ENCODE results near the gene AFAP1L2. TPM values are rescaled to one million over a fixed set of nuclear protein-coding genes. Genes with fewer than 3 reads are reported as not detected.

Gene AFAP1L2
- total RNA-seq, 1 experiment from 2014 or later, result 17.1 TPM

DNA sequence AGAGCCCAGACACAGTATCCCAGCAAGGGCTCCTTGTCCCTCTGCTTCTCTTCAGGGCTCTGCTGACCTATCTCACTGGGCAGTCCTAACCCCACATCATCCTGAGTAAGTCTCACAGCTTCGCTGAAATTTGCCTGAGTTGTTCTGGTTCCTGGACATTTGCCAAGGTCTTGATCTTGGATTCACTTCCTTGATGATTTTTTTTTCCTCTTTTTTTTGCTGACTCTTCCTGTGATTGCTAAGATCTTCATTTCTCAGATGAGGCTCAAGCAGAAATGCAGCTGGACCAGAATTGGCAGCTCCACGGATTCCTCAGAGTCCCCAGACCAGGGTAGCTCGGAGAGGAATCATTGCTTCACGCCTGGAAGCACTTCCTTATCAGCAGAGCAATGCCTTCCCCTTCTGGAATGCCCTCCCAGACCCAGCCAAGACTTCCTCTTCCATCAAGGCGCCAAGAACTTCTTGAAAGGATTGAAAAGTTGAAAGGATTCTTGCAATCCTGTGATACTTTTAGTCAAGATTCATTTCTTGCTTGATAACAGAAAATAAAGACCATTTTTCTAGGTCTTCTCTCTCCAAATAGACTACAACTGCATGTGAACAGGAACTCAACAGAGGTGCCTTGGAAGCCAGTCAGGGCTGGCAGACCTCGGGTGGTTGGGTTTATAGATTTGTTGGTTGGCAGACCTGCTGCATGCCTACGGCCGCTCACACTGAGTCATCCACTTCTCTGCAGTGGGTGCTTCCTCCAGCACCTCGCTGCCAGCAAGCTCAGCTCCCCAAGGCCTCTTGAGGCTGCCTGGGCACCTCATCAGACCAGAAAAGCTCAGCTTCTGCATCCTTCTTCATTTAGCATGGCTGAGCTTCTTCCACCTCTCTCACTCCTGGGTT is 8.8 kb upstream of the AFAP1L2 start:
- peak; percentile 72 for DNase-seq (ENCODE audit: low read depth)

DNA sequence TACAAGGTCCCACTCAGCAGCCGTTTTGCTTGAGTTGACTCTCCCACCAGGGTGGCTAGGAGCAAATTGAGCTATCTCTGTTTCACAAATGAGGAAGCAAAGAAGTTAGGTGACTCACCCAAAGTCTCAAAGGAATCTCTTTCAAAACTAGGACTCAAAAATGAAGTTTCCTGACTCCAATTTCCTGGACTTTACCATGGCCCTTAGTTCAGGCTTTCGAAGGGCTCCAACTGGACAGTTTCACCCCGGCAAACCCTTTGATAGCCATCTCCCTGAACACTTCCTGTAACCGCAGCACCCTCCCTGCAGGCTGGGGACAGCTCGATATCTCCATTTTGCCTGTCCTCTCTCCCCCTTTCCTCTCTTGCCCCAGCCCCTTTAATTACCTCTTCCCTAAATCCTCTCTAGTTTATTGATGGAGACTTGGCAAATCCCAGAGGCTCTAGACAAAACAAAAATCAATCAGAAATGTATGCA is 4.7 kb upstream of the AFAP1L2 start:
- DNase-seq (ENCODE audit: low read depth), result no peak

DNA sequence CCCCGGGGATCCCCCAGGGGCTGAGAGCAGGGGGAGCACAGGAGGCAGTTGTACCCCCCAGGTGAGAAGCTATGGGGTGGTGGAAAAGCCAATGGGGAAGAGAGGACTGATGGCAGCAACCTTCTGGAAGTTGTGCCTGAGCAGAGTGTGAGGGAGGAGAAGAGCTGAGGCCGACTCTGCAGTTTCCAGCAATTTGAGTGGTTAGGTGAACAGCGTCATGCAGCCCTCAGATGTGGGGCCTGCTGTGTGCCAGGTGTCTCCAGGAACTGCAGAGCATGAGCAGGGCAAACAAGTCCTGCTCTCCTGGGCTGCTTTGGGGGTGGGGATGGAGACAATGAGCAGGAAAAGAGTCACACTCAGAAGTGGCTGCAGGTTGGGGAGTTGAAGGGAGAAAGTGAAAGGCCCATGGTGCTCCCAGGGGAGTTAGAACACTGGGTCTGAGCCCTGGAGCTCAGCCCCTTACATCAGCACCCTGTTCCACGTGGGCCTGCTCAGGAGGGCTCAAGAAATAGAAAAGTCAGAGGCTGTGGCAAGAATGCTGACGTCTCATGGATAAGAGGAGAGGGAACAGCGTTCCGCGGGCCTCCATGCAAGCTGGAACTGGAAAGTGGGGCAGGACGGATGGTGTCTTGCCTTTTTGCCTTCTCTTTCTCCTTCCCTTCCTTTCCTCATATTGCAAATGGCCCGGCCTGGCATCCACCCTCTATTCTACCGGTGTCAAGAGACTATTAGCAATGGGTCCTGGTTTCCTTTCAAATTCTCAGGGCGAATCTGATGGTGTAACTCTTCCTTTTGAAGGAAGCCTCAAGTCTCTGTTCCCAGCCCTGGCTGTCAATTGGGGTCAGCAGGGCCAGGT is 4.0 kb upstream of the AFAP1L2 start:
- no peak for DNase-seq (ENCODE audit: low read depth)

DNA sequence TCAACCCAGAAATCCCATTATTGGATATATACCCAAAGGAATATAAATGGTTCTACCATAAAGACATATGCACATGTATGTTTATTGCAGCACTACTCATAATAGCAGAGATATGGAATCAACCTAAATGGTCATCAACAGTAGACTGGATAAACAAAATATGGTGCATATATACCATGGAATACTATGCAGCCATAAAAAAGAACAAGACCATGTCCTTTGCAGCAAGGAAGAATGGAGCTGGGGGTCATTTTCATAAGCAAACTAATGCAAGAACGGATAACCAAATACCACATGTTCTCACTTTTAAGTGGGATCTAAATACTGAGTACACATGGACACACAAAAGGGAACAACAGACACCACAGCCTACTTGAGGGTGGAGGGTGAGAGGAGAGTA is 2.2 kb upstream of the AFAP1L2 start:
- no peak for DNase-seq (ENCODE audit: low read depth)

- no peak for DNase-seq (ENCODE audit: low read depth)
Observed at GRCh38 chr10:114405011-114405350, 679 bp upstream of the AFAP1L2 start.

- DNase-seq (ENCODE audit: low read depth), result peak; percentile 54
Observed at GRCh38 chr10:114403541-114404161, 651 bp downstream of the AFAP1L2 start.

- peak; percentile 59 for DNase-seq (ENCODE audit: low read depth)
Observed at GRCh38 chr10:114402871-114403540, 1.3 kb downstream of the AFAP1L2 start.

DNA sequence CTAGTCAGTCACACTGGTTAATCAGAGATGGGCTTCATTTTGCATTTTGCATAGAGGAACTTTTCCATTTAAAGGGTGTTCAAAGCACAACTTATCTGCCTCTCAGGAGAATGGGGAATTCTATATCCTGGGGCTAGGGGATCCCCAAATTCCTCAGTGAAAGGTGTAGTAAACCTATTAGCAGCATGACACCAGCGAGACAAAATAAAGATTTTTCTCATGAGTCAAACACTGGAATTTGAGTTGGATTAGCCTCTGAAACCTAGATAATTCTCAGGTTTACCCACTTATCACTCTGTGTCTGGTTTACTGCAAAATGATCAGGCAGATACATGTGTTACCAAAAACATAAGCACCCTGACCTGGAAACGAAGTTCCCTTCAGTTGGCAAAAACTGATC is 2.1 kb downstream of the AFAP1L2 start:
- DNase-seq (ENCODE audit: low read depth), result no peak

- peak; percentile 59 for DNase-seq (ENCODE audit: low read depth)
Observed at GRCh38 chr10:114401195-114401791, 3.0 kb downstream of the AFAP1L2 start.

DNA sequence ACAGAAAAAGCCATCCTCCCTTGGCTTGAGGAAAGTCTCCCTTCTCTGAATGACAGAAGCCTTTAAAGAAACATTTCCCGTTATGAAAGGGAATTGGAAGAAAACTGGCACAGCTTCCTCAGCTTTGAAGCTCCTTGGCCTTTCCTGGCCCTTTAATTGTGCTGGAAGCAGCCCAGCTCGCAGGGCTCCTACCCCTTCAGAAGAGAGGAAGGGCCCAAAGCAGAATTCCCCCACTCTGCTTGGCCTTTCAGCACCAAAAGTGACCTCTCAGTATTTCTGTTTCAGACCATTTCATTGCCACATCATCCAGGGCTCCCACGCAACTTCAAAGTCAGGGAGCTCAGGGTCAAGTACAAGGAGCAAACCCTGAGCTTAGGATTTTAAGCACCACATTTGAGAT is 4.2 kb downstream of the AFAP1L2 start:
- no peak for DNase-seq (ENCODE audit: low read depth)

DNA sequence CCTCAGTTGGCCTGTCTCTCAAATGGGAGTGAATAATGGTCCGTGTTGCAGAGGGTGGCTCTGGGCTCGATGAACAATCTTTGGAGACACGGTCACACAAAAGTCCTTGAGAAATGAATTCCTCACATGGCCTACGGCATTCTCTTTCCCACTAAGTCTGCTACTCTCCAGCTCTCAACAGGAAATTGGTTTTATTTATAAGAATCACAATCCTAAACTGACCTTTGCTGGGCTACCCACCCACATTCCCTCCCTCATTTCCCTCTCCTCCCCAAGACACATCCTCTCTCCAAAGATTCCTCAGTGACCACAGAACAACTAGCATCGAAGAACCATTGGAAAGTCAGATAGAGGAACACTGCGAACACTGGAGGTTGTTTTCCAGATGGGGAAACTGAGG is 4.7 kb downstream of the AFAP1L2 start:
- no peak for DNase-seq (ENCODE audit: low read depth)

- DNase-seq (ENCODE audit: low read depth), result no peak
Observed at GRCh38 chr10:114398587-114399331, 5.5 kb downstream of the AFAP1L2 start.

DNA sequence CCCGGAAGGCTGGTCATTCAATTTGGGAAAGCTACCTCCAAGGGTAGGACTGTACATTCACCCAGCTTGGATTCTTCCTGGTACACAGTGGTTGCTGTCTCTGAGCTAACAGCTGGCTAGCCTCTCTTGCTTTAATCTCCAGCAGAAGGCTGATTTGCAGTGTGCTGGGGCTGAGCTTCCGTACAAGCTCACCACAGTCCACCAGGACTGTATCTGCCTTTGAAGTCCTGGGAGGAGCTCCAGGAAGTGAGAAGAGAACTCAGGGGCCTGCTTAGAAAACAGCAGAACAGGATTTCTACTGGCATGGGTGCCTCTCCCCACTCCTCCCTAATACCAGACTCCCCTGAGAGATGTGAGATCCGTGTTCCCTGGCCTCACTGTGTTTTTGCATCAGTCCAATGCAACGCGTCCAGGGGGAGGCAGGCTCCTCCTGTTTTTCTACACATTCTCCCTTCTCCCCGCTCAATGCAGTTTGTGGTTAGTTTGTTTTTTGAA is 6.6 kb downstream of the AFAP1L2 start:
- peak; percentile 36 for DNase-seq (ENCODE audit: low read depth)

GRCh38 chr10:114396464-114396863 is 7.8 kb downstream of the AFAP1L2 start:
- DNase-seq (ENCODE audit: low read depth), result no peak

DNA sequence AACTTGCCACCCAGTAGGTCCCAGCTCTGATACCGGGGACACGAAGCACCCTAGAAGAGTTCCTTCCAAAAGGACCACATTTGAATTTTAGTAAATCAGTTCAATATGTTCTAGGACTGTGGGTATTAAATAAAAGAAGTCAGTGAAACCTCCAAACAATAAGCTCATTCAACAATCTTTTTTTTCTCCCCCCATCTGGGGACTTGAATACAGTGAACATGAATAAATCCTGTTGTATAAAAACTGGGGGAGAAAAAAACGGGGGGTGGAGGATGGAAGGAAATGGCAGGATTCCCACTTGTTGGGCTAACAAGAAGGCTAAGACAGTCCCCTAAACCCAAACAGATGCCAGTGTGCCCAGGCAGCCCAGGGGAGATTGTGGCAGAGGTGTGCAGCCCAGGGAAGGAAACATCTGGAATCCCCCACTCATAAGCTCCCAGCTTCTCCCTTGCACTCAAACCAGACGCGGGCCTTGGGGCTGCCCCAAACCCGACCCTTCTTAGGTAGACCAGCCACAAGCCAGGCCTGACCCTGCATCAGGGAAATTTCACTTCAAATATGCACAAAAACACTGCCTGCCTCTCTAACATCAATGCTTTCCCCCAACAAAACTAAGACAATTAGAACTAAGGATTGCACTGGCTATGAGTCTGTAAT is 8.8 kb downstream of the AFAP1L2 start:
- DNase-seq (ENCODE audit: low read depth), result no peak

DNA sequence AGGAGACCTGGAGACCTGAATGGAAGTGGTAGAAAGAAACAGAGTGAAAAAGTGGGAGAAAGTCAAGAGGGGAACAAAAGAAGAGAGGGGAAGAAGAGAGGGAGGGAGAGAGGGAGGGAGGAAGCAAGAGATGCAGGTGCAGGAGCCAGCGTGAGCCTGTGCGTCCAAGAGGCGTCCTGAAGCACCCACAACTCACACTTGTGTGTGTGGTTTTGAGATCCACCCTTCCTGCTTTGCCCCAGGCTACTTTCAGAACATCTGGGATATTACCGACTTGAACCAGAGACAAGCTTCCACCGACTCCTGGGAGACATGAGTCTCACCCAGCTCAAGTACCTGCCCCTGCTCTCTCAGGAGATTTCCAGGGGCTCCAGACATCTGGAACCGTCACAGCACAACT is 9.8 kb downstream of the AFAP1L2 start:
- DNase-seq (ENCODE audit: low read depth), result no peak

- DNase-seq (ENCODE audit: low read depth), result no peak
Observed at GRCh38 chr10:114393886-114394285, 10.4 kb downstream of the AFAP1L2 start.

- DNase-seq (ENCODE audit: low read depth), result peak; percentile 51
Observed at GRCh38 chr10:114393482-114393881, 10.8 kb downstream of the AFAP1L2 start.

- DNase-seq (ENCODE audit: low read depth), result no peak
Observed at GRCh38 chr10:114392112-114392835, 12.0 kb downstream of the AFAP1L2 start.

Measured in Daoy (cell line).